Measurements from ENCODE around the gene ACOT7.

GRCh38 chr1:6234502-6235295 lies 158.9 kb downstream of the ACOT7 start:
- TF ChIP-seq CTCF (IDR thresholded peaks at IDR 0.05; ENCODE audit: low read length) (no peak), EZH2 (IDR thresholded peaks at IDR 0.05; ENCODE audit: borderline replicate concordance, low read length) (no peak)
